ENCODE data around the gene RAG1.

The RAG1 gene

GRCh38 chr11:36627471-36627870 lies 59.7 kb downstream of the RAG1 start:
- Mint-ChIP-seq H3K4me1 (peaks cover 19% of the 10 kb centered on the region), H3K27ac (no peak overlapping the region), H3K36me3 (ENCODE audit: low read depth) (peaks cover 4% of the 10 kb centered on the region), H3K27me3 (ENCODE audit: low read depth, poor library complexity) (no peaks in the 10 kb centered on the region), H3K4me3 (no peak overlapping the region), H3K9me3 (no peaks in the 10 kb centered on the region)
- DNase-seq = no peak
- TF ChIP-seq CTCF (IDR thresholded peaks at IDR 0.05) = no peak

GRCh38 chr11:36628141-36628540 lies 60.3 kb downstream of the RAG1 start:
- no peak for TF ChIP-seq CTCF (IDR thresholded peaks at IDR 0.05)
- H3K36me3 Mint-ChIP-seq (ENCODE audit: low read depth) = peaks cover 6% of the 10 kb centered on the region
- H3K9me3 Mint-ChIP-seq = no peaks in the 10 kb centered on the region
- peaks cover 19% of the 10 kb centered on the region for H3K4me1 Mint-ChIP-seq
- H3K27me3 Mint-ChIP-seq (ENCODE audit: low read depth, poor library complexity) = no peaks in the 10 kb centered on the region
- no peak for DNase-seq
- H3K27ac Mint-ChIP-seq = no peak overlapping the region
- no peak overlapping the region for H3K4me3 Mint-ChIP-seq

GRCh38 chr11:36628765-36629244 lies 61.0 kb downstream of the RAG1 start:
- DNase-seq = no peak
- peaks cover under 1% of the 10 kb centered on the region for H3K9me3 Mint-ChIP-seq
- no peak overlapping the region for H3K4me3 Mint-ChIP-seq
- peak overlapping the region; percentile 33 for H3K27ac Mint-ChIP-seq
- no peak for TF ChIP-seq CTCF (IDR thresholded peaks at IDR 0.05)
- H3K36me3 Mint-ChIP-seq (ENCODE audit: low read depth) = peaks cover 13% of the 10 kb centered on the region
- H3K4me1 Mint-ChIP-seq = peaks cover 19% of the 10 kb centered on the region
- no peaks in the 10 kb centered on the region for H3K27me3 Mint-ChIP-seq (ENCODE audit: low read depth, poor library complexity)
